Spinal cord (tissue), 10 donors: Measurements from ENCODE around the gene USP43. TPM values are rescaled to one million over a fixed set of nuclear protein-coding genes. Genes with fewer than 3 reads are reported as not detected.
"Not testable (repeated sequence)": the region's sequence is repeated elsewhere in the genome, so short reads cannot be mapped to it uniquely, and the experiment has no call there.

ENCODE experiments used
- DNase-seq, 6 donors: peaks; one replicate each; pipeline versions ENCODE4 v3.0.0 to v3.0.0-alpha.2; 2013 to 2015; ENCODE audit warnings: low spot score in 6 of 6, low read depth in 4 of 6
- H3K27ac ChIP-seq: one replicate; pipeline ENCODE4 v1.5.1; 2013; ENCODE audit warnings: low read depth, low read length, control low read depth
- H3K27me3 ChIP-seq: one replicate; pipeline ENCODE4 v1.6.1; 2013; ENCODE audit warnings: low read length; ENCODE audit not compliant: control insufficient read depth, insufficient read depth
- H3K36me3 ChIP-seq: one replicate; pipeline ENCODE4 v1.6.1; 2013; ENCODE audit warnings: low read length; ENCODE audit not compliant: control insufficient read depth, insufficient read depth
- H3K4me1 ChIP-seq: one replicate; pipeline ENCODE4 v1.6.1; 2013; ENCODE audit warnings: low read length; ENCODE audit not compliant: control insufficient read depth, insufficient read depth
- H3K4me3 ChIP-seq: one replicate; pipeline ENCODE4 v1.5.1; 2013; ENCODE audit warnings: low read depth, low read length, control low read depth
- H3K9me3 ChIP-seq: one replicate; pipeline ENCODE4 v1.6.1; 2013; ENCODE audit warnings: low read length; ENCODE audit not compliant: control insufficient read depth, insufficient read depth
- WGBS: methylation state at CpG from one replicate; pipeline ENCODE4 v1.1.5; 2013; ENCODE audit warnings: missing lambda C conversion rate; ENCODE audit not compliant: insufficient coverage; 5-methylcytosine and 5-hydroxymethylcytosine counted together
- long read RNA-seq, 4 donors: transcript quantifications; one replicate each; lab custom pipeline, GENCODE V29; 2026
- polyA plus RNA-seq, 2 donors: library from polyadenylated mRNA; unstranded; fragments of 120-200 nt; gene quantifications; one replicate each; pipeline ENCODE4 v1.2.1, GENCODE V29; 2013; ENCODE audit not compliant: insufficient read length in 2 of 2
- total RNA-seq, 2 donors: library from RNA; depleted of rRNA in 1 of 2; stranded (reverse); fragments of 120-200 nt in 1 of 2; fragments of >200 nt in 1 of 2; gene quantifications; one replicate each; pipeline versions ENCODE4 v1.2.3 to v1.2.4, GENCODE V29; 2013 to 2014
- donor health status: healthy.

The USP43 gene
- 1 to 10 TPM; 1.4 to 3.9 TPM for total RNA-seq
- polyA plus RNA-seq: 1 to 10 TPM; 6.0 to 6.5 TPM
- long read RNA-seq, donor 1: 0 reads
- long read RNA-seq, donor 2: 0 reads
- long read RNA-seq, donor 3: 0 reads
- long read RNA-seq, donor 4: 0 reads

- Histone ChIP-seq H3K4me1 (peaks cover 8% of the 10 kb centered on the region), H3K4me3 (peak within 1 kb of the TSS; percentile 31), H3K36me3 (no peaks in the 10 kb centered on the region), H3K27me3 (peaks cover 14% of the 10 kb centered on the region), H3K27ac (no peak within 1 kb of the TSS), H3K9me3 (no peaks in the 10 kb centered on the region)
- under 1% methylated on average over 72 of the region's 72 CpGs for WGBS
- peak in 5 of 6 donors; percentile 12 to 54 (median 21) for DNase-seq
Observed at GRCh38 chr17:9644910-9645751, at the start of gene USP43. Gene USP43, plus strand, starts transcription at chr17:9645517. Its CDS starts 116 bp downstream, at chr17:9645633.

GRCh38 chr17:9597638-9598037 is 47.7 kb upstream of the USP43 start:
- not testable (repeated sequence) for H3K4me1 ChIP-seq, H3K9me3 ChIP-seq, H3K4me3 ChIP-seq, H3K27me3 ChIP-seq, H3K36me3 ChIP-seq, DNase-seq, H3K27ac ChIP-seq
- 92% methylated on average over 4 of the region's 5 CpGs for WGBS

- DNase-seq: no peak
- Histone ChIP-seq H3K4me3 (no peak overlapping the region), H3K36me3 (no peaks in the 10 kb centered on the region), H3K27ac (no peak overlapping the region), H3K9me3 (no peaks in the 10 kb centered on the region), H3K27me3 (no peaks in the 10 kb centered on the region), H3K4me1 (no peaks in the 10 kb centered on the region)
- WGBS: 50% methylated on average over 2 of the region's 4 CpGs
Observed at GRCh38 chr17:9598661-9599060, 46.7 kb upstream of the USP43 start.

GRCh38 chr17:9604583-9604982 is 40.7 kb upstream of the USP43 start:
- not testable (repeated sequence) for H3K36me3 ChIP-seq, DNase-seq, H3K9me3 ChIP-seq, H3K4me3 ChIP-seq, H3K27ac ChIP-seq, H3K4me1 ChIP-seq, H3K27me3 ChIP-seq
- WGBS: no CpG with 5 or more reads among the region's 5 CpGs

GRCh38 chr17:9606453-9606852 is 38.9 kb upstream of the USP43 start:
- no peak overlapping the region for H3K27ac ChIP-seq
- no peaks in the 10 kb centered on the region for H3K27me3 ChIP-seq
- WGBS: no CpG with 5 or more reads among the region's 6 CpGs
- no peak overlapping the region for H3K4me3 ChIP-seq
- H3K4me1 ChIP-seq: no peaks in the 10 kb centered on the region
- H3K36me3 ChIP-seq: no peaks in the 10 kb centered on the region
- no peak for DNase-seq
- no peaks in the 10 kb centered on the region for H3K9me3 ChIP-seq

- not testable (repeated sequence) for H3K36me3 ChIP-seq, H3K9me3 ChIP-seq, H3K27me3 ChIP-seq, DNase-seq, H3K27ac ChIP-seq, H3K4me1 ChIP-seq, H3K4me3 ChIP-seq
- no CpG with 5 or more reads among the region's 5 CpGs for WGBS
Observed at GRCh38 chr17:9607058-9607457, 38.3 kb upstream of the USP43 start.

- no peak for DNase-seq
- WGBS: no CpG with 5 or more reads among the region's 2 CpGs
- no peaks in the 10 kb centered on the region for H3K4me1 ChIP-seq
- H3K27ac ChIP-seq: no peak overlapping the region
- no peaks in the 10 kb centered on the region for H3K27me3 ChIP-seq
- no peak overlapping the region for H3K4me3 ChIP-seq
- no peaks in the 10 kb centered on the region for H3K36me3 ChIP-seq
- H3K9me3 ChIP-seq: no peaks in the 10 kb centered on the region
Observed at GRCh38 chr17:9611557-9611956, 33.8 kb upstream of the USP43 start.

- 69% methylated on average over 9 of the region's 9 CpGs for WGBS
- H3K9me3 ChIP-seq: no peaks in the 10 kb centered on the region
- no peaks in the 10 kb centered on the region for H3K27me3 ChIP-seq
- DNase-seq: no peak
- no peaks in the 10 kb centered on the region for H3K4me1 ChIP-seq
- H3K4me3 ChIP-seq: no peak overlapping the region
- H3K27ac ChIP-seq: no peak overlapping the region
- H3K36me3 ChIP-seq: no peaks in the 10 kb centered on the region
Observed at GRCh38 chr17:9612006-9612405, 33.3 kb upstream of the USP43 start.

- no peaks in the 10 kb centered on the region for H3K9me3 ChIP-seq
- H3K4me1 ChIP-seq: no peaks in the 10 kb centered on the region
- H3K4me3 ChIP-seq: no peak overlapping the region
- H3K36me3 ChIP-seq: no peaks in the 10 kb centered on the region
- no peak overlapping the region for H3K27ac ChIP-seq
- WGBS: 100% methylated on average over 1 of the region's 2 CpGs
- no peaks in the 10 kb centered on the region for H3K27me3 ChIP-seq
- no peak for DNase-seq
Observed at GRCh38 chr17:9615486-9615885, 29.8 kb upstream of the USP43 start.

GRCh38 chr17:9622961-9623360 is 22.4 kb upstream of the USP43 start:
- no peaks in the 10 kb centered on the region for H3K4me1 ChIP-seq
- no peak overlapping the region for H3K27ac ChIP-seq
- no peak for DNase-seq
- no peaks in the 10 kb centered on the region for H3K9me3 ChIP-seq
- no peaks in the 10 kb centered on the region for H3K27me3 ChIP-seq
- H3K36me3 ChIP-seq: no peaks in the 10 kb centered on the region
- no peak overlapping the region for H3K4me3 ChIP-seq
